ENCODE data around the gene MTFP1.

DNA sequence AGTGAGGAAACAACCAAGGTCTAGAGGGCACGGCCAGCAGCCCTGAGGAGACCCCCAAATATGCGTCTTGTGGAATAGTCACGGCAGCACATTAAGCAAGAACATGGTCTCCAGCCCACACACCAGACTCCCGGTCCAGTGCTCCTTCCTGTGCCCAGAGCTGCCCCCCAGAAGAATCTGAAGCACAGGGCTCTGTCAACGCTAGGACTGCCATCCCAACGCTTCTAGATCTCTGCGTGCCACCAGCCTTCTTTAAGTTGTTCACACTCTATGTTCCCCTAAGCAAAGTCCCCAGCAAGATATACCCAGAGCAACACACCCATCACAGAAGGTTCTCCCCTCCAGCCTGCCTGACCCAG is 32.3 kb upstream of the MTFP1 start:
- TF ChIP-seq, protein P1, sequence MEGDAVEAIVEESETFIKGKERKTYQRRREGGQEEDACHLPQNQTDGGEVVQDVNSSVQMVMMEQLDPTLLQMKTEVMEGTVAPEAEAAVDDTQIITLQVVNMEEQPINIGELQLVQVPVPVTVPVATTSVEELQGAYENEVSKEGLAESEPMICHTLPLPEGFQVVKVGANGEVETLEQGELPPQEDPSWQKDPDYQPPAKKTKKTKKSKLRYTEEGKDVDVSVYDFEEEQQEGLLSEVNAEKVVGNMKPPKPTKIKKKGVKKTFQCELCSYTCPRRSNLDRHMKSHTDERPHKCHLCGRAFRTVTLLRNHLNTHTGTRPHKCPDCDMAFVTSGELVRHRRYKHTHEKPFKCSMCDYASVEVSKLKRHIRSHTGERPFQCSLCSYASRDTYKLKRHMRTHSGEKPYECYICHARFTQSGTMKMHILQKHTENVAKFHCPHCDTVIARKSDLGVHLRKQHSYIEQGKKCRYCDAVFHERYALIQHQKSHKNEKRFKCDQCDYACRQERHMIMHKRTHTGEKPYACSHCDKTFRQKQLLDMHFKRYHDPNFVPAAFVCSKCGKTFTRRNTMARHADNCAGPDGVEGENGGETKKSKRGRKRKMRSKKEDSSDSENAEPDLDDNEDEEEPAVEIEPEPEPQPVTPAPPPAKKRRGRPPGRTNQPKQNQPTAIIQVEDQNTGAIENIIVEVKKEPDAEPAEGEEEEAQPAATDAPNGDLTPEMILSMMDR (IDR thresholded peaks at IDR 0.05) = no peak
- no peak for TF ChIP-seq ZFX (IDR thresholded peaks at IDR 0.05; ENCODE audit: borderline replicate concordance)

All from 22Rv1 (cell line).